SIG-M5 treated with dmso at 0.1 percent for 504 hours (cell line): ENCODE results near the gene CANT1.
"Not testable (repeated sequence)": the region's sequence is repeated elsewhere in the genome, so short reads cannot be mapped to it uniquely, and the experiment has no call there.

Source experiments
- DNase-seq: peaks from one replicate; lab custom pipeline; 2025; ENCODE audit not compliant: unreplicated experiment; lab: John Stamatoyannopoulos, UW

CANT1 gene

DNA sequence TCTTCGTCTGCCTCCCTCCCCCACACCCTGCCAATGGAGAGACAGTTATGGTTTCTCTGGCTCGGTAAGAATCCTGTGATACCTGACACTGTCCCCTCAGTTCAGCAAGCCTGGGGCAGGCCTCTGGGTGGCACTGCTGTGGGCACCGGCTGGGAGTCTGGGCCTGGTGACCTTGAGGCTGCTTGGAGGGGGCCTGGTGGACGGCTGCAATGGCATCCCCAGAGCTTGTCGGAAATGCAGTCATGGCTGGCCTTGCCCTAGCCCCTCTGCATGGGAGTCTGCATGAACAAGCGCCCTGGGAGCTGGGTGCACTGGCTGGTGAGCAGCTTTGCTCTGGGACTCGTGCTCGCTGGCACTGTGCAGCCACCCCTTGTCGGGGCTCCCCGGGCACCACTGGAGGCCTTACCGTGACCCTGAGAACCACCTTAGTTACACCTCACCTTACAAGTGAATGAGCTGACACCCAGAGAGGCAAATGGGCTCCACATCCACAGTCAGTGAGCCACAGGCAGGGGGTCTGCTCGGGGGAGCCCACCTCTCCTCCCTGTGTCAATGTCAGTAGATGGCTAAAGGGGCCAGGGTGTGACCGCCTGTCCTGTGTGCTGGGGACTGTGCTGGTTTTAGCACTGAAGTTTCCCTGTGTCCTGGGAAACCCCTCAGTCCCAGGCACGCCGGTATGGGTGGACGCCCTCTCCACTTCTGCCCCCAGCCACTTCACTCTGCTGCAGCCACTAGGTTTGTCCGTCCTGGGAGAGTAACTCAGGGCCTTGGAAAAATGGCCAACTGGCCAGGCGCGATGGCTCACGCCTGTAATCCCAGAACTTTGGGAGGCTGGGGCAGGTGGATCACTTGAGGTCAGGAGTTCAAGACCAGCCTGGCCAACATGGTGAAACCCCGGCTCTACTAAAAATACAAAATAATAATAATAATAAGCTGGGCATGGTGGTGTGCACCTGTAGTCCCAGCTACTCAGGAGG is 31.3 kb downstream of the CANT1 start:
- DNase-seq, result no peak

DNA sequence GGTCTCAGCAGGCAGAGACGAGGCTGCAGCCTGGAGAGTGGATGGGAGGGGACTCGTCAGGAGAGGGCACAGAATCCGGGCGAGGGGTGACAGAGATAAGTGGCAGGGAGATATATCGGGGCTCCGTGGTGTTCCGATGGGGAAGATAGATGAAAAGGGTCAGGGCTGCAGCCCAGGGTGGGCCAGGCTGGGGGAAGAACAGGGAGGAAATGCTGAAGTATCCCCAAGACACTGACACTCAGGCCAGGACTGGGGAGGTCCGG is 32.0 kb downstream of the CANT1 start:
- no peak for DNase-seq

DNA sequence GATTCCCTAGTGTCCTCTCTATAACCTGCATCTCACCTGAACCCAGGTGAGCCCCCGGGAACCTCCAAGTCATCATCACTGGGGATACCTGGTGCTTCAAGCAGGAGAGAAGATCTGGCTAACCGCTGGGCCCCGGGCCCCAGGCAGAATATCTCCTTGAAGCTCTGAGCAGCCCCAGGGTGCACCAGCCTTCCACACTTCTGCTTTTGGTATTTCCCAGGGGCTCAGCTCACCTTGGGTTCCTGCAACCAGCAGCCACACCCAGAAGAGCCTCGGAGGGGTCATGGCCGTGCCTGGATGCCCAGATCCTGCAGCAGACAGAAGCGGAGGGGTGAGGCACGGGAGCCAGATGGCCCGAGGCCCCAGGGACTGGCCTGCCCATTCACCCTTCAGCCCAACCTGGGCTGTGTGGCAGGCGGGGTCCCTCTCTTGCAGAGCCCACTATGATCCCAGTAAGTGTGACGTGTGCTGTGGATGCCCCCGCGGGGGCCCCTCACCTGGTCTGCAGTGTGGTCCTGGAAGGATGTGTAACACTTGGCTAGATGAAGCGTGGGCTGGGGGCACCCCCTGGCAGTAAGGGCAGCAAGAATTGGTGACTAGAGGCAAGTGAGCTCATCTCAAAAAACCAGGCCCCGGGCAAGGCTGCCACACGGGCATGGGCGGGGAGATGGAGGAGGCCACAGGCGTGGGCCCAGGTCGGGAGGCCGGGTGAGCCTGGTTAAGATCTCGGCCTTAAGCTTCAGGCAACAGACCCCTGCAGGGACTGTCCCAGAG is 32.5 kb downstream of the CANT1 start:
- DNase-seq, result no peak

DNA sequence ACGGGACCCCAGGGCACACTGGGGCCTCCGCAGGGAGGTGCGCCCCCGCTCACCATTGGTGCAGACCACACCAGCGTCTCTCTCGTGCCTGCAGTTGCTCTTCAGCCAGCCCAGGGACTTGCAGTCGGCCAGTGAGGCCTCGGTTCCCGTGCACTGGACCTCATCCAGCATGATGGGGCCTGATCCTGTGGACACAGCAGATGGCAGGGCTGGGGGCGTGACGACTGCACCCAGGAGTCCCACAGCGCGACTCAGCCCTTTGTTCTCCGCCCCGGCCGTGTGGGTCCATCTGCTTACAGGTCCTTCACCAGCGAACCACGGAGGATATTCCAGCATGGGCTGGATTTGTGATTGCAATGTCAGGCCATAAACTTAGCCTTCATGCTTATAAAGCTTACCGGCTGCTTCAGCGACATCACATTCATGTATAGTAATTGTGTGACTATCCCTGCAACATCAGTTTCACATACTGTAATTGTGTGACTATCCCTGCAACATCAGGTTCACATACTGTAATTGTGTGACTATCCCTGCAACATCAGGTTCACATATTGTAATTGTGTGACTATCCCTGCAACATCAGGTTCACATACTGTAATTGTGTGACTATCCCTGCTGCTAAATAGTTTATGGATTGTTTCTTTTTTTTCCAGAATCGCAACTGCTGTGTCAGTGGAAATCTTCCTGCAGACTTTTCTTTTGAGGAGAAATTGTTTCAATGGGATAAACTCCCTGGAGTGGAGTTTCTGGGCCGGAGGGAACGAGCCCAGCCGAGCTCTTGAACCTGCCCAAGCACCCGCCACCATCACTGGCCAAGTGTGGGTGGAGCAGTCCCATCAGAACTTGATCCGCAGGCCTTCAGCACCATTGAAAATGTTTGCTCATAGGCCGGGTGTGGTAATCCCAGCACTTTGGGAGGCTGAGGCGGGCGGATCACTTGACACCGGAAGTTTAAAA is 34.7 kb downstream of the CANT1 start:
- DNase-seq, result peak; percentile 38

DNA sequence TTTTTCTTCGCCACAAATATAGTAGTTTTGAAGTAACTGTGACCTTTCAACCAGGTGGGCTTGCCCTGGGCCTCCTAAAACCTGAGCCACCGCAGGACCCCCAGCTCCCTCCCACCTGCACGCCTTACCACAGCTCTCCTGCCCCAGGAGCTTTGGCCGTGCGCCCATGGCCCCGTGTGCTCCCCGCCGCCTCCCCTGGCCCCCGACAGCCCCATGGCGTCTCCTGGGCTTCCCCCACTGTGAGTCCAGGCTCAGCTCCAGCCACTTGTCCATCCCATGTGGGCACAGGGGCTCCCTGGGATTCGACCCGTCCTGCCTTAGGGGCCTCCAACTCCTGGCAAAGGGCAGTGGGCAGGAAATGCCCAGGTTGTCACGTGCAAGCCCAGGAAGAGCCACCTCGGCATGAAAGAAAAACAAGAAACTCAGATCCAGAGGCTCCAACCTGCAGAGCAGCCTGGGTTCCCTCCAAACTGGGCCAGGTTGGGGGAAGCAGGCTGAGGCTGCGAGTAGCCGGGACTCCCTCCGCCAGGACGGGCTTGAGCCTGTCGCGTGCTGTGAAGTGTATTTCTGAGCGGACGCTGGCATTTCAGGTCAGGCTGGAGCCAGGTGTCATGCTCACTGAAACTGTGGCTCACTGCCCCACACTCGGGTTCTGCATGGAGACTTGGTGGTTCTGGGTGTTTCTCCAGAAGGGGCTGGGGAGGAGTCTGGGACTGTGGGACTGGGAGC is 35.6 kb downstream of the CANT1 start:
- no peak for DNase-seq

DNA sequence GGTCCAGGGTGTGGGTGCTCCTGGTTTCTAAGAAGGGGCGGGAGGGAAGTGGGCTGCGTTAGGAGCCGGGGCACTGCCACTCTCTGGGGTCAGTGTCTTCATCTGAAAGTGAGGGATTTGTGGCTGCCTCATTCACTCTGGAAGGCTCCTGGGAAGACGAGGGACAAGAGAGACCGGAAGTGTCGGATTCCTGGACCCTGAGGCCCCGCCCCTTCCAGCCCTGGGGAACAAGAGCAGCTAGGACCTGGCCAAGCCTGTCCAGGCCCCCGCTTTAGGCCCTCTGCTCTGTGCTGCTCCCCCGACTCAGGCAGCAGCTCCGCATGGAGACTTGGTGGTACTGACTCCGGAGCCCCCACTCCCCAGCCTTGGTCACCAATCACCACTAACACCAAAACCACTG is 36.4 kb downstream of the CANT1 start:
- DNase-seq, result no peak

DNA sequence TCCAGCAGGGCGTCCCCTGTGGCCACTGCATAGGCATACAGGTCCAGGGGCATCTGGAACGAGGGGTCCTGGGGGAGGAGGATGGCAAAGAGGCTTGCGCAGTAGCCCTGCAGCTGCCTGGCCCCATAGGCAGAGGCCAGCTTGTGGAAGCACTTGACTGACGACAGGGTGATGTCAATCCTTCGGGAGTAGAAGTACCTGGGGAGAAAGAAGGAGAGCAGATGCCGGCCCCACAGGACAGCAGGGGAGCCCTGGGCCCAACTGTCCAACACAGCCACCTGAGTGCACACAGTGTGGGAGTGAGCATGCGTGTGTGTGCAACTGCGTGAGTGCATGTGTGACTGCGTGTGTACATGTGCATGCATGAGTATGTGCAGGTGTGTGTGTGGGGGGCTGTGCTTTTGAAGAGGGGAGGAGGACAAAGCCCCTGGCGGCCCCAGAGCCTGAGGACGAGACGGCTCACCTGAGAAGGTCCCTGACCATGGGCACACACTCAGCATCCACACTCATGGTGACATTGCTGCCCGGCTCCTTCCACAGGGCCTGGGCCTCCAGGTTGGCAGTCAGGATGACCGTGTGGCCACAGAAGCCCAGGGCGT is 37.0 kb downstream of the CANT1 start:
- DNase-seq, result no peak

DNA sequence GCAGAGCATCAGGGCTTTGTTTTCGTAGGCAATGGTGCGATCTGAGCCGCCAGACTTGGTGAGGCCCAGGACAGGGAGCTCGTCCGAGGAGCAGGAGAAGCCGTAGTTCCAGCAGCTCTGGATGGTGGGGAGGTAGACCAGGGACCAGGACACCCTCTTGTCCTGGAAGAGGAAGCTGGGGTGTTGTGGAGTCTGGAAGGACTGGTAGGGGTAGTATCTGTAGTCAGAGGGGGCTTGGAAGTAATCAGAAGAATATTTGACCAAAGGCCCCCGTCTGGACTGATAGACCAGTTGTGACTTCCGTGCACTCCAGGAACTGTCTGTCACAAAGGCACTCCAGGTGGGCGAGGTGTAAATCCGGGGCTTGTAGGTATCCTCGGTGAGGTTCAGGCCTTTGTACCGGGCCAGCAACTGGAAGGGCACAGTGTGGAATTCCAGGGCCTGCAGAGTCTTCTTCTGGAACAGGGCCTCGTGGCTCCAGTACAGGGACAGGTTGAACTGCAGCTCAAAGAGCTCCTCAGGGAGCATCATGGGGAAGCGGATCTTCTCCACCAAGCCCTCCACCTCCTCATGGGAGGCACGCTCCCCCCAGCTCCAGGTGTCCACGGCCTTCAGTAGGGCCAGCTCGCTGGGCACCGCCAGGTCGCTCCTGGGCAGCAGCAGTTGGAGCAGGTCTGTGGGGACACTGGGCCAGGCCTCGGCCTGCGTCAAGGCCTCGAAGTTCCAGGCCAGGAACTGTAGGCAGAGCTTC is 37.6 kb downstream of the CANT1 start:
- DNase-seq, result no peak

DNA sequence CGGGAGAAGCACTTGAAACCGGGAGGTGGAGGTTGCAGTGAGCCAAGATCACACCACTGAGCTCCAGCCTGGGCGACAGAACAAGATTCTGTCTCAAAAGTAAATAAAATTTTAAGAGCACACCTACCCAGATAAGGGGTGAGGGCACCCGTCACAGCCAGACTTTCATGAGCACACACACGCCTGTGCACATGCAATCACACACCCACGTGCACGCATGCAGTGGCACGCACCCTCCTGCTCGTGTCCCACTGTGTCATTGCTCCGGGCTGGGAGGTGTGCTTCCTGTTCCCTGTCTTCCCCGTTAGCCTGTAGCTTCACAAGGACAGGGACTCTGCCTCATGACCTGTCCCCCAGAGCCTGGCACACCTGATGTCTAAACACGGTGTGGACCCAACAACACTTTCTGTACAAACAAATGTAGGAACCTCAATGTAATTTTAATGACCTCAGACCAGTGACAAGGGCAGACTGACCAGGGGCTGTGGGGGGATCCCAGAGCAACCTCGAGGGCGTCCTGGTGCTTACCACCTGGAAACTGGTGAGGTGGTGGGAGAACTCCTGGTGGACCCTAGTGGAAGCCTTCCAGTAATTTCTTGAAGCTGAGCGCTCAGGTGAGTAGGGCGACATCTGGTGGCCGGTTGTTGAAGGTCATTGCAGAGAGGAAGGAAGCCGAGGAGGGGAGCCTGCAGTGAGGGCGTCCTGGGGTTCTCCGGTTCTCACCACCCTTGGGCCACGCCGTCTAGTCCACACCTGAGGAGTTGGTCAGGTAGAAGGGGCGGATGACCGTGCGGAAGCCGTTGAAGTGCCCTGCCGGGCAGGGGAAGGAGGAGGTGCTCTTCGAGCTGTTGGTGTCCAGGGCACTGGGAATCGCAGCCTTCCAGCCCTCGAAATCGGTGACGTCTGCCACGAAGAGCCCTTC is 38.5 kb downstream of the CANT1 start:
- peak; percentile 74 for DNase-seq

DNA sequence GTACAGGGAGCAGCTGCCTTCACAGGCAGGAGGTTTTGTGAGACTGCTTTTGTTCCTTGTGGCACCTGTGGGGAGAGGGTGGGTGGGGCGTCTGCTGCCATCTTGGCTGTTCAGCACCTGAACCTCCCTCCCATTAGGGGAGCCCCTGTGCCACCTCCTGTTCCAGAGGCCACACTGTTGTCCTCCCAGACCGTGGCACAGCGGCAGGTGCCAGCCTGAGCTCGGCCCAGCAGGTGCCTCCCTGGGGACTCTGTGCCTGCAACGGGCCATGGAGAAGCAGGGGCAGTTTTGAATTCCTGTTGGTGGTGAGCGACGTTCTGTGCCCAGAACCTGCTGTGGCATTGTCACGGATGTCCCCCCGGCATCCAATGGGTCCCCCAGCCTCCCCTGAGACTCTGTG is 39.7 kb downstream of the CANT1 start:
- no peak for DNase-seq

DNA sequence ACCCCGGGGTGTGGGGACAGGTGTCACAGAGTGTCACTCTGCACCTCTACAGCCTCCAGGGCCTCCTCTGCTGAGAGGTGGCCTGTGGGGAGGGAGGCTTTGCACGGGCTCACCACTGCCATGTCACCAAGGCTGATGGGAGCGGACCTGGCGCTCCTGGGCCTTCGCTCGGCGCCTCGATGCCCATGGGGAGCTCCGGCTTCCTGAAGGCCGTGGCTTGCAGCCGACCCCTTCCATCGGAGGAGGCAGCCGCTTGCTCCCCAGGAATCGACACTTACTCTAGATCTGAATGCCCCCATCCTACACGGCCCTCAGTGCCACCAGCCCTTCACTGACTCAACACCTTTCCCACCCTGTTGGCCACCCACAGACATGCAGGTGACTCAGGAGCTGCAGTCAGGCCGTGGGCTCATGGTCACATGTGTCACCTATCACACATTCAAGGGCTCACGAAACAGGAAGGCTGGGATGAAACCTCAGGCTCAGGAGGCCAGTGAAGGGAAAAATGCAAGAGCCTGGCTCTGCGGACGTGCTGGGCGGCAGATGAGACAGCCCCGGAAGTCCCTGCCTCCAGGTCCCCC is 41.7 kb downstream of the CANT1 start:
- DNase-seq, result no peak

DNA sequence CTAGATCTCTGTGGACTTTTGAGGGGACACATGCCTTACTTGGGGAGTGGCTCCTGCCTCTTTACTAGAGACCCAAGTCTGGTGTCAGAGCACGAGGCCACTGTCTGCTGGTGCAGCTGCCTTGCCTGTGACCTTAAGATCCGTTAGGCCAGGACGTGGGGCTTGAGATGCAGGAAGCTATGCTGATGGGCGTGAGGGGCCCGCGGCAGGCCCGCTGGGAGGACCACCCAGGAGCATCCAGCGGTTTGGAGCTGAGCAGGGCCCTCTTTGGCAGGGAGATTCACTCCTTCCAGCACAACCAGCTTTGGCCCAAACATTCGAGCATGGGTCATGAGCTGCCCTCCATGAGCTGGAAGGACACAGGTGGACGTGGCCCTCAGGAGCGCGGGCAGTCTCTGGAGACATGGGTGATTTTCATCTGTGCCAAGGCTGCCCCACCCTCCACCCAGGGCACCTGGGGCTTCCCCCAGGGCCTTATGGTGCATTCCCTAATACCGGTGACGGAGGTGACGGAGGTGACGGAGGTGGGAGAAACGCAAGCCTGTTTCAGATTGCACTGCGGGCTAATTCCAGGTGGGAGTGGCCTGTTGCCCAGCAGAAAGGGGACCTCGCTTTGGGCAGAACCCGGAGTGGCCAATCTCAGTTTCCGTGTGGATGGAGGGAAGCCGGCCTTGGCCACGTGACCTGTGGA is 42.5 kb downstream of the CANT1 start:
- no peak for DNase-seq

DNA sequence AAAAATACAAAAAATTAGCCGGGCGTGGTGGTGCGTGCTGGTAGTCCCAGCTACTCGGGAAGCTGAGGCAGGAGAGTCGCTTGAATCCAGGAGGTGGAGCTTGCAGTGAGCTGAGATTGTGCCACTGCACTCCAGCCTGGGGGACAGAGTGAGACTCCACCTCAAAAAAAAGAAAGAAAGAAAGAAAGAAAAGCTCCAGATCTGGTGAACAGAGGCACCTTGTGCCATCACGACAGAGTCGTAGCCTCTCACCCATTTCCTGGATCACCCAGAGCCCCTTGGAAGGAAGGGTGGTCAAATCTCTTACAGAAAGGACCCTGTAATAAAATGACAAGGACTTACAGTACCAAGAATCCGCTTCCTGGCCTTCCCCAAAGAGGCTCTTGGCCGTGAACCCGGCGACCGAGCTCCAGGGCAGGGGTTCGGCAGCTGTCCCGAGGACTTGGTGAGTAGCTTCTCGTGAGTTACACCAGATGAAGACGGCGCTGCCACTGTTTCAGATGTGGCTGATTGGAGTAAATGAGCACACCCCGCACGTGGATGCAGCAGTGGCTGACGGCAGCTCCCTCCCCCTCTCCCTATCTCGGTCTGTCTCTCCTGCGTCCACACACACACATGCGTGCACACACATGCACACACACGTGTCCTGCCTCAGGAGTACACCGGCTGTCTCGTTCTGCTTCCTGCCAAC is 43.3 kb downstream of the CANT1 start:
- no peak for DNase-seq

DNA sequence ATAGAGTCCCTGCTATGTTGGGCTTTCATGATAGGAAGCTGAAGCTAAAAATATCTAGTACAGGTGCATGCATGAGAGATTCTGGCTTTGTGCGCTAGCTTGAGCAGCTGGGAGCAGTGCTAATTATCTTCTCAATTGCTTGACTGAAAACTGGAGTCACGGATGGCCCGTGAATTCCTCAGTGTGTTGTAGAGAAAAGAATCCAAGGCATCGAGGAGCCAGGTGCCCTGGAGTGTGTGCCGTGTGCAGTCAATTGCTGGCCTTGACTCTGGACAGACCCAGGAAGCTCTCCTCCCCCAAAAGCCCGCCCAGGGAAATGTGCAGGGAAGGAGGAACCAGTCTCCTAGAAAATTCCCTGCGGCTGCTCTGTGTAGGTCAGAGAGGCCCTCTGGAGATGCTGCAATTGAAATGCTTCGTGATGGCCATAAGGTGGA is 44.1 kb downstream of the CANT1 start:
- DNase-seq, result no peak

DNA sequence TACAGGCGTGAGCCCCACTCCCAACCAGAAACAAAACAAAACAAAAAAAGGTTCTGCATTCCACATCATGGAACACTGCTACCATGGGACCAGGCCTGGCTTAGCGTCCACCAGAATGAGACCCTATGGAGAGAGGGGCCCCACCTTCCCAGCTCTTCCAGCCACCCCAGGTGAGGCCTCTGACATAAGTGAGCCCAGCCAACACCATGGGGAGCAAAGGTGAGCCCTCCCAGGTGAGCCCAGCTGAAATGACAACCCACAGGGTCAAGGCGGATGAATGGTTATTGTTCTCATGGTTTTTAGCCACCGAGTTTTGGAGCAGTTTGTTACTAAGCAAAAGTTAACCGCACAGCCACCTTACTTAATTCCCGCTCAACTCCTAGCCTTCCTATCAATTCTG is 46.2 kb downstream of the CANT1 start:
- DNase-seq, result no peak

DNA sequence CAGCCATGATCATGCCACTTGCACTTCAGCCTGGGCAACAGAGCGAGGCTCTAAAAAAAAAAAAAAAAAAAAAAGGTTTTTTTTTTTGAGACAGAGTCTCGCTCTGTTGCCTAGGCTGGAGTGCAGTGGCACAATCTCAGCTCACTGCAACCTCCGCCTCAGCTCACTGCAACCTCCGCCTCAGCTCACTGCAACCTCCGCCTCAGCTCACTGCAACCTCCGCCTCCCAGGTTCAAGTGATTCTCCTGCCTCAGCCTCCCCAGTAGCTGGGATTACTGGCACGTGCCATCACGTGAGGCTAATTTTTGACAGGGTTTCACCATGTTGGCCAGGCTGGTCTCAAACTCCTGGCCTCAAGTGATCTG is 46.6 kb downstream of the CANT1 start:
- not testable (repeated sequence) for DNase-seq
